ENCODE data around the gene TASOR2. TPM values are rescaled to one million over a fixed set of nuclear protein-coding genes. Genes with fewer than 3 reads are reported as not detected.

The TASOR2 gene
- total and polyA plus RNA-seq, 9 of the 15 experiments (the other 6 are each of a cell fraction or from before 2014, with no cell fraction given) = 12.7 to 75.3 (median 52.3) TPM

DNA sequence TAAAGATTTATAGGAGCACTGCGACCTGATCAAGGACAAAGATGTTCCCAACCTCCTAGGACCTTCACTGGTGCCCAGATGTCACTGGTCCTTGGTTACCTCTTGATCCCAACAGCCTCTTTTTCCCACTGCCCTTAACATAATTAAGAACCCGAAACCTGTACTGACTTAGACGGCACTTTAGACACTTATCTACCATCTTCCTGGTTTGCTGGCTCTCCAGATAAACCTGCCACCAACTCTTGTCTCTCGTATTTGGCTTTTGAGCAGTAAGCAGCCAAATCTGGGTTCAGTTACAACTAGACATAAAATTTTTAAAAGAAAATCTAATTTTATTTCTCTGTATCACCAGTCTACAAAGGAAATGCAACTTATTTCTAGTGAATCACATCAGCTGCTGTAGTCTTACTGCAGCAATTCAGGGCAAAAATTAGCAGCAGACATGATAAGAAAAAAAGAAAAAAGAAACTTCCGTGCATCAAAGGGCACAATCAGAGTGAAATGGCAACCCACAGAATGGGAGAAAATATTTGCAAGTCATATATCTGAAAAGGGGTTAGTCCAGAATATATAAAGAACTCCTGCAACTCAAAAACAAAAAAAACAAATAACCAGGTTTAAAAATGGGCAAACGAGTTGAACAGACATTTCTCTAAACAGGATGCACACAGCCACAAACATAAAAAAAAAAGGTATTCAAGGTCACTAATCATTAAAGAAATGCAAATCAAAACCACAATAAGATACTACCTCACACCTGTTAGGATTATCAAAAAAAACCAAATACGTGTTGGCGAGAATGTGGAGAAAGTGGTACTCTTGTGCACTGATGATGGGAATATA lies 27.7 kb upstream of the TASOR2 start (continued):
- TF ChIP-seq ZNF347 (CRISPR knock-in tag; IDR thresholded peaks at IDR 0.05; ENCODE audit: low read depth) (no peak), SOX6 (IDR thresholded peaks at IDR 0.05) (no peak), ZNF134 (CRISPR knock-in tag; conservative IDR thresholded peaks at IDR 0.05) (no peak), CBFA2T3 (IDR thresholded peaks at IDR 0.05) (peak; percentile 61), ATF7 (IDR thresholded peaks at IDR 0.05) (no peak), XRCC3 (IDR thresholded peaks at IDR 0.05) (no peak), RCOR1 (IDR thresholded peaks at IDR 0.05; ENCODE audit: borderline replicate concordance in 1 of 2, low read depth in 2 of 2, low read length in 2 of 2) (0 out of 4 replicates have a peak, but pooled peaks of 1 of the 2 experiments have one; percentile 15), SIX5 (IDR thresholded peaks at IDR 0.05; ENCODE audit: borderline replicate concordance in 1 of 2, insufficient read depth in 1 of 2, low read depth in 1 of 2, low read length in 2 of 2) (no peak), ZC3H8 (IDR thresholded peaks at IDR 0.05) (no peak), TAF7 (tag; IDR thresholded peaks at IDR 0.05) (no peak), ZNF551 (CRISPR knock-in tag; IDR thresholded peaks at IDR 0.05) (no peak), PTTG1 (tag; IDR thresholded peaks at IDR 0.05; ENCODE audit: low read depth) (no peak), HDAC2 (IDR thresholded peaks at IDR 0.05) (no peak), FOXA3 (CRISPR knock-in tag; conservative IDR thresholded peaks at IDR 0.05 in 1 of 2, IDR thresholded peaks at IDR 0.05 in 1 of 2) (no peak), DPF2 (IDR thresholded peaks at IDR 0.05) (peak; percentile 29; the same call in 1 of the 2 replicates), ZFPM2 (CRISPR knock-in tag; IDR thresholded peaks at IDR 0.05) (no peak)
- TF ChIP-seq, protein P1, sequence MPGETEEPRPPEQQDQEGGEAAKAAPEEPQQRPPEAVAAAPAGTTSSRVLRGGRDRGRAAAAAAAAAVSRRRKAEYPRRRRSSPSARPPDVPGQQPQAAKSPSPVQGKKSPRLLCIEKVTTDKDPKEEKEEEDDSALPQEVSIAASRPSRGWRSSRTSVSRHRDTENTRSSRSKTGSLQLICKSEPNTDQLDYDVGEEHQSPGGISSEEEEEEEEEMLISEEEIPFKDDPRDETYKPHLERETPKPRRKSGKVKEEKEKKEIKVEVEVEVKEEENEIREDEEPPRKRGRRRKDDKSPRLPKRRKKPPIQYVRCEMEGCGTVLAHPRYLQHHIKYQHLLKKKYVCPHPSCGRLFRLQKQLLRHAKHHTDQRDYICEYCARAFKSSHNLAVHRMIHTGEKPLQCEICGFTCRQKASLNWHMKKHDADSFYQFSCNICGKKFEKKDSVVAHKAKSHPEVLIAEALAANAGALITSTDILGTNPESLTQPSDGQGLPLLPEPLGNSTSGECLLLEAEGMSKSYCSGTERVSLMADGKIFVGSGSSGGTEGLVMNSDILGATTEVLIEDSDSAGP (CRISPR knock-in tag; IDR thresholded peaks at IDR 0.05) = no peak
- TF ChIP-seq, protein P2, sequence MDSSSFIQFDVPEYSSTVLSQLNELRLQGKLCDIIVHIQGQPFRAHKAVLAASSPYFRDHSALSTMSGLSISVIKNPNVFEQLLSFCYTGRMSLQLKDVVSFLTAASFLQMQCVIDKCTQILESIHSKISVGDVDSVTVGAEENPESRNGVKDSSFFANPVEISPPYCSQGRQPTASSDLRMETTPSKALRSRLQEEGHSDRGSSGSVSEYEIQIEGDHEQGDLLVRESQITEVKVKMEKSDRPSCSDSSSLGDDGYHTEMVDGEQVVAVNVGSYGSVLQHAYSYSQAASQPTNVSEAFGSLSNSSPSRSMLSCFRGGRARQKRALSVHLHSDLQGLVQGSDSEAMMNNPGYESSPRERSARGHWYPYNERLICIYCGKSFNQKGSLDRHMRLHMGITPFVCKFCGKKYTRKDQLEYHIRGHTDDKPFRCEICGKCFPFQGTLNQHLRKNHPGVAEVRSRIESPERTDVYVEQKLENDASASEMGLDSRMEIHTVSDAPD (CRISPR knock-in tag; IDR thresholded peaks at IDR 0.05) = no peak
- TF ChIP-seq, protein P3, sequence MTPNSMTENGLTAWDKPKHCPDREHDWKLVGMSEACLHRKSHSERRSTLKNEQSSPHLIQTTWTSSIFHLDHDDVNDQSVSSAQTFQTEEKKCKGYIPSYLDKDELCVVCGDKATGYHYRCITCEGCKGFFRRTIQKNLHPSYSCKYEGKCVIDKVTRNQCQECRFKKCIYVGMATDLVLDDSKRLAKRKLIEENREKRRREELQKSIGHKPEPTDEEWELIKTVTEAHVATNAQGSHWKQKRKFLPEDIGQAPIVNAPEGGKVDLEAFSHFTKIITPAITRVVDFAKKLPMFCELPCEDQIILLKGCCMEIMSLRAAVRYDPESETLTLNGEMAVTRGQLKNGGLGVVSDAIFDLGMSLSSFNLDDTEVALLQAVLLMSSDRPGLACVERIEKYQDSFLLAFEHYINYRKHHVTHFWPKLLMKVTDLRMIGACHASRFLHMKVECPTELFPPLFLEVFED (CRISPR knock-in tag; conservative IDR thresholded peaks at IDR 0.05) = no peak
- TF ChIP-seq, protein P4, sequence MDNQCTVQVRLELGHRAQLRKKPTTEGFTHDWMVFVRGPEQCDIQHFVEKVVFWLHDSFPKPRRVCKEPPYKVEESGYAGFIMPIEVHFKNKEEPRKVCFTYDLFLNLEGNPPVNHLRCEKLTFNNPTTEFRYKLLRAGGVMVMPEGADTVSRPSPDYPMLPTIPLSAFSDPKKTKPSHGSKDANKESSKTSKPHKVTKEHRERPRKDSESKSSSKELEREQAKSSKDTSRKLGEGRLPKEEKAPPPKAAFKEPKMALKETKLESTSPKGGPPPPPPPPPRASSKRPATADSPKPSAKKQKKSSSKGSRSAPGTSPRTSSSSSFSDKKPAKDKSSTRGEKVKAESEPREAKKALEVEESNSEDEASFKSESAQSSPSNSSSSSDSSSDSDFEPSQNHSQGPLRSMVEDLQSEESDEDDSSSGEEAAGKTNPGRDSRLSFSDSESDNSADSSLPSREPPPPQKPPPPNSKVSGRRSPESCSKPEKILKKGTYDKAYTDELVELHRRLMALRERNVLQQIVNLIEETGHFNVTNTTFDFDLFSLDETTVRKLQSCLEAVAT (IDR thresholded peaks at IDR 0.05) = 0 out of 4 replicates have a peak, but pooled peaks of 1 of the 2 experiments have one; percentile 29
- TF ChIP-seq, protein P5, sequence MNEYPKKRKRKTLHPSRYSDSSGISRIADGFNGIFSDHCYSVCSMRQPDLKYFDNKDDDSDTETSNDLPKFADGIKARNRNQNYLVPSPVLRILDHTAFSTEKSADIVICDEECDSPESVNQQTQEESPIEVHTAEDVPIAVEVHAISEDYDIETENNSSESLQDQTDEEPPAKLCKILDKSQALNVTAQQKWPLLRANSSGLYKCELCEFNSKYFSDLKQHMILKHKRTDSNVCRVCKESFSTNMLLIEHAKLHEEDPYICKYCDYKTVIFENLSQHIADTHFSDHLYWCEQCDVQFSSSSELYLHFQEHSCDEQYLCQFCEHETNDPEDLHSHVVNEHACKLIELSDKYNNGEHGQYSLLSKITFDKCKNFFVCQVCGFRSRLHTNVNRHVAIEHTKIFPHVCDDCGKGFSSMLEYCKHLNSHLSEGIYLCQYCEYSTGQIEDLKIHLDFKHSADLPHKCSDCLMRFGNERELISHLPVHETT (CRISPR knock-in tag; conservative IDR thresholded peaks at IDR 0.05 in 1 of 2, IDR thresholded peaks at IDR 0.05 in 1 of 2) = no peak

Measured in K562 (cell line).